Activated CD4-positive, alpha-beta T cell treated with anti-CD3 and anti-CD28 coated beads for 4 hours (primary cell): Measurements from ENCODE around the gene CDCA8.
"Not testable (repeated sequence)": the region's sequence is repeated elsewhere in the genome, so short reads cannot be mapped to it uniquely, and the experiment has no call there.

Experiments used
- DNase-seq, 2 donors: peaks; one replicate each; pipeline ENCODE4 v3.0.0-alpha.2; 2020

CDCA8 gene

GRCh38 chr1:37718901-37719571 lies 26.7 kb downstream of the CDCA8 start:
- no peak for DNase-seq

DNA sequence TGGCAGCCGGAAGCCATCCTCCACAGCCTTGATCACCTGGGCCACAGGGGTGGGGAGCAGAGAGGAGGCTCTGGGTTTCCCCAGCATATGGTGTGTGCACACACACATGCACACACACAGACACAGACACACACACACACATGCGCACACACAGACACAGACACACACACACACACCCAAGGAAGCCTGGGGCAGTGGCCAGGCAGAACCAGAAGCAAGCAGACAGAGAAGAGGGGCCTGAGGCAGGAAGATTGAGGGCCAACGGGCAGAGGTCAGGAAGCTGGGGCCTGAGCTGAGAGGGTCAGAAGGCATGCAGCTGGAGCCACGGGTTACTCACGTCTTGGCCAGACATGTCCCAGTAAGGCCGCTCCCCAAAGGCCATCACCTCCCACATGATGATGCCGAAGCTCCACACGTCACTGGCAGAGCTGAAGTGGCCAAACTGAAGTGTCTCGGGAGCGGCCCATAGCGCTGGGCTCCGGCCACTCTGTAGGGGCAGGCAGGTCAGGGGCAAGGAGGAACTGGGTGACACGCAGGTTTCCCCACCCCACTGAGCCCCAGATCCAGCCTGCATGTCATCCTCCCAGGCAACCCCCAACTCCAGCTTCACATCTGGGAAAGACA lies 27.4 kb downstream of the CDCA8 start:
- DNase-seq = no peak

DNA sequence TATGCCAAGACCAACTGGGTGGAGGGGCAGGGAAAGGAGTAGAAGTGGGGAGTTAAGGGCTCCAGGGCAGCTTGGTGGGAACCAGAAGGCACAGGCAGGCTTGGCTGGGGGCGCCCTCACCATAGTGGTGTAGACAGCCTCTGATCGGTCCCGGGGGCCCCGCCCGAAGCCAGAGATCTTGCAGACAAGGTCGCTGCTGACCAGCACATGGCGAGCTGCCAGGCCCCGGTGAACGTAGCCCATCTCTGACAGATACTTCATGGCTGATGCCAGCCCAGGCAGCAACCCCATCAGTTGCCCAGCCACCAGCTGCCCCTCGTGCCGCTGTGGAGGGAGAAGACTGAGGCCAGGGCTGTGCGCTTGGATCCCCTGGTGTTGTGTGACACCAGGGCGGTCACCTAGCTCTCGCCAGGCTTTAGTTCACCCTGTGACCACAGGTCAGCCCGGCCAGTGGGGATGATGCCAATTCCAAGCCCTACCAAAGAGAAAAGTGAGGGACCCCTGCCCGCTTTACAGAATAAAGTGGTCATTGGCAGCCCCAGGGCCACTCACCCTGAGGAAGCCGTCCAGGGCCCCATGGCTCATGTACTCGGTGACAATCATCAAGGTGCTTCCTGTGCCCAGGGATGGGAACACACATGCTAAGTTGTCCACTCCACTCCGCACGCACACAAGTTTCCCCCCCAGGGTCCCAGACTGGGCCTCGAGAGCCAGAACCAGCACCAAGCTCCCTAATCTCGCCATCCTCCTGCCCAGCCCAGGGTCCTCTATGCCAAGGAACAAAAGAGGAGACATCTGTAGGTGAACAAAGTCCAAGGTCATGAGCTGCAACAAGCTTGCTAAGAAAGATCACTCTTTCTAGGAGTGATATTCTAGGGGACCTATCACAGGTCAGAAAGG lies 28.2 kb downstream of the CDCA8 start:
- DNase-seq = no peak

GRCh38 chr1:37721565-37721964 lies 29.2 kb downstream of the CDCA8 start:
- DNase-seq = no peak

DNA sequence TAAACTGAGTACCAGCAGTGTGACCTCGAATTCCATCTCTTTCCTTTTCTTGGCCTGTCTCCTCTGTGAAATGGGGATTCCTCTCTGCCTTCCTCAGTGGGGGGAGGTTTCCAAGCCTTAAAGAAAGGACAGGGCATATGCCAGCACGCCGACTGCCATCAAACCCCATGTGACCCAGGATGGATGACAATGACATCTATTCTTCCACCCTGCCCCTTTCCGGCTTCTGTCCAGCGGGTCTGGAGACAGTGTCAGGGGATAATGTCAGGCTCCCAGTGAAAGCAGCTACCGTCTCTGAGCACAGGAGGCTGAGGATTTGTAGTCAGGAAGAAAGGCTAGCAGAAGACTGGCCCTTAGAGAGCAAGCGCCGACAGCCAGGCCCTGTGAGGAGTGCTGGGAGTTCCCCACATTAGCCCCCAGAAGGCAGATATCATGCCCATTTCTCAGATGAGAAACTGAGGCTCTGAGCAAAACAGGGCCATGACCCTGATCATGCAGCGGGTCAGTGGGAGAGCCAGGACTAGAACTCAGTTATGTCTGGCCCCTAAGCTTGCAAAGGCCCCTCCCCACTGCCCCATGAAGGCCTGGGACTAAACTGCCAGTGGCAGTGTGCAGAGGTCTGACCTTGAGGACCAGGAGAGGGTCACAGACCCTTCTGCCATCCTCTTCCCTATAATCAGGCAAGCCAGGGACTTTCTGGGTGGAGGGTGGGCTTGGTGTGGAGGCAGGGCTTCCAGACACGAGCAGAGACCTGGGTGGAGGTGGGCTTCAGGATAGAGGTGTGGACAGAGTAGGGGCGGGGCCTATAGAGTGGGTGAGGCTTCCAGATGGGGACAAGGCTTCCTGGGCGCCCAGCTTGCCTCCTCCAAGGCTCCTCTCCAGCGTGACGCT lies 30.1 kb downstream of the CDCA8 start:
- DNase-seq = no peak

GRCh38 chr1:37723072-37723389 lies 30.7 kb downstream of the CDCA8 start:
- no peak for DNase-seq

DNA sequence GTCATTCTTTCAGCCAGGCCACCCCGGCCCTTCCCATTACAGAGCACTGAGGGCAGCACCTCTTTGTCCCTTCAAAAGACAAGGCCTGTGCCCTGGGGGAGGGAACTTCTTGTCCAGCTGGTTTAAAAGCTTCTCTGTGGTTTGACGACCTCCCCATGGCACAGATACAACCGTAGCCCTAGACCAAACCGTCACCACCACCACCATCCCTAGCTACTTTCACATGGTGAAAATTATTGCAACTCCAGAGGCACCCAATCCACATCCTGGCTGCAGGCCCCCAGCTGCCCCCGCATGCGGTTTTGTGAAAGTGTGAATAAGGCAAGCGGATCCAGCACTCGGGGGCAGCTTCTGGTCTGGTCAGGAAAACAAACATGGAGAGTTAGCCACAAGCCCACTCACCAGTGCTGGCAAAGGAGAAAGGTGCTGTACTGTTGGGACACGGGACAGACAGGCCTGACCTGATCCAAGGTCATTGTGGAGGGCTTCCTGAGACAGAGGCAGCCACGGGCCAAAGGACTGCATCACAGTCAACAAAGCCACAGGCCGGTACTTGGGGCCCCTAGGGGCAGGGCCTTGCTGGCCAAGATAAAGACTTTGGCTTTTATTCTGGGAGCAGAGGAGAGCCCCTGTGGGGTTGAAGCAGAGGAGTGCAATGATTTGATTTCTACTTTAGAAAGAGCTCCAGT lies 31.2 kb downstream of the CDCA8 start:
- DNase-seq = no peak

DNA sequence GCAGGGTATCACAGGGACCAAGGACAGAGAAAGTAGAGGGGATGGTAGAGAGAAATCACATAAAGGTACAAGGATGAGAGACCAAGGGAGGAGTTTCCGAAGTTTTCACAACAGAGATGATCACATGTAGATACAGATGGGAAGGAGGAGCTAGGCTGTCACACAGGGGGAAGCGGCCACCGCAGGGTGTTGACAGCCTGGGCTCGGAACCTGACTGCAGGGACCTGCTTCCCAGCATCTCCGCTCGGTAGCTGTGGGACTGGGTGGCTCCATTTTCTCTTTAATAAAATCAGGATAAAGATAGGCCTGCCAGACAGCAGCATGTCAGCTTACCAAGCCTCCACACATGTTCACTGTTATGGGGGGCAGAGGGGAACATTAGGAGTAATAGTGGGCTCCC lies 32.3 kb downstream of the CDCA8 start:
- no peak for DNase-seq

DNA sequence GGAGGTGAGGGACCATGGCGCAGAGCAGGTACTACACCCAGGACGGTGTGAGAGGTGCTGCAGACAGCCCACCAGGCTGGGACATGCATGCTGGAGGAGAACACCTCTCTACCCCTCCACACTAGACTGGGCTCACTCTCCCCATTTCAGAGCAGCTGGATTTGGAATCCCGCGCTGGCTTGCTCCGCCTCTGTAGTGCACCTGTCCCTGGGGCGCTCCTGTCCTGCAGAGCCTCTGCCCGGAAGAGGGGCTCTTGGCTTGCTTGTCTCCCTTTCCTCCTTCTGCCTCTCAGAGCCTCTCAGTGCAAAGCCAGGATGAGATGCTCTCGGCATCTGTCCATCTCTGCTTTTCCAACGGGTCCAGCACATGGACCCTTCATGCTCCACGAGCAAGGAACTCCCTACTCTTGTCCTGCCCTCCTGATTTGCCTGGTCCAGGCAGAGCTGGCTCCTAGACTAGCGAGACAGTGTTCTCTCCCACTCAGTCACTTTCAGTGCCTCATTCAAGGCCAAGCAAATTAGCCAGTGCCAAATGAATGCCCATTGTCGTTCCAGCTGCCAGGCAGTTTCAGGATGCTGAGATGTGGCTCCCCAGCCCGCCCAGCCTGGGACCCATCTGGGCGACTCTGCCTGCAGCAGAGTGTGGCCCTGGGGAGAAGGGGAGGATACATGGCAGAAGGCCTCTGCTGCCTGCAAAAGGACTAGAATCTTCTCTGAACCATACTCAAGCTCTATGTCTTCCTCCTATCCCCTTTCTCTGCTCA lies 33.7 kb downstream of the CDCA8 start:
- DNase-seq = no peak

DNA sequence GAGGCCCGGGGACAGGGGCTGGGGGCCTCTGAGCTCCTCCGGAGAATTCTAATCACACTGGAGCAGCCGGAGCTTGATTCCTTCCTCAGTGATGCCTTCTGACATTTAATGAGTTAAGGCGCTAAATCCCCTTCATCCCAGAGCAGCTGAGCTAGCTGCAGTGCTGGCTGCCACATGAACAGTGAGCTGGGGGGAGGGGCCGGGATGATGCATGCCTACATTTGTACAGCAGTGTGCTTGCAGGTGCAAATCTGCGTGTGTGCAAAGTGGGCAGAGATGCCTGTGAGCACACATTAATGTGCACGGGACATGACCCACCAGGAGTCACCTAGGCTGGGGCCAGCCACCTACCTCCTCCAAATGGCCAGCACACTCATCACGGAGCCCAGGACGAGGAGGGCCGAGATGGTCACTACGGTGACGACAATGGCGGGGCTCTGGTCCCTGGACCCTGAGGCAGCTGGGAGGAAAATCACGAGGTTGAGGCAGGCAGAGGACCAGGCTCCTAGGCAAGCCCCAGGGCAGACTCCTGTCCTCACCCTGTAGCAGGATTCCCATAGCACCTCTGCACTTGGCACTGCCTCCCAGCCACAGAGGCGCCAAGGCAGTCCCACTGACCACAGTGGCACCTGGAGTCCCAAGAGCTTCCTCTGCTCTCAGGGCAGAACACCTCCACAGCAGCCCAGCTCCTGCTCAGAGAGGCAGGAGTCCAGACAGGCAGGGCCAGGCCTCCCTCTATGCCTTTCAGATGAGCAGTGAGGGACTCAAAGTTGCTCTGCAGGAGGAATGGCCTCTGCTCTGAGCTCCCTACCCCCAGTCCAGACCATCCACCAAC lies 34.7 kb downstream of the CDCA8 start:
- DNase-seq = no peak

- DNase-seq = no peak
Observed at GRCh38 chr1:37728416-37728815, 36.1 kb downstream of the CDCA8 start.

GRCh38 chr1:37730376-37730775 lies 38.1 kb downstream of the CDCA8 start:
- no peak for DNase-seq

- no peak for DNase-seq
Observed at GRCh38 chr1:37731312-37732019, 39.1 kb downstream of the CDCA8 start.

DNA sequence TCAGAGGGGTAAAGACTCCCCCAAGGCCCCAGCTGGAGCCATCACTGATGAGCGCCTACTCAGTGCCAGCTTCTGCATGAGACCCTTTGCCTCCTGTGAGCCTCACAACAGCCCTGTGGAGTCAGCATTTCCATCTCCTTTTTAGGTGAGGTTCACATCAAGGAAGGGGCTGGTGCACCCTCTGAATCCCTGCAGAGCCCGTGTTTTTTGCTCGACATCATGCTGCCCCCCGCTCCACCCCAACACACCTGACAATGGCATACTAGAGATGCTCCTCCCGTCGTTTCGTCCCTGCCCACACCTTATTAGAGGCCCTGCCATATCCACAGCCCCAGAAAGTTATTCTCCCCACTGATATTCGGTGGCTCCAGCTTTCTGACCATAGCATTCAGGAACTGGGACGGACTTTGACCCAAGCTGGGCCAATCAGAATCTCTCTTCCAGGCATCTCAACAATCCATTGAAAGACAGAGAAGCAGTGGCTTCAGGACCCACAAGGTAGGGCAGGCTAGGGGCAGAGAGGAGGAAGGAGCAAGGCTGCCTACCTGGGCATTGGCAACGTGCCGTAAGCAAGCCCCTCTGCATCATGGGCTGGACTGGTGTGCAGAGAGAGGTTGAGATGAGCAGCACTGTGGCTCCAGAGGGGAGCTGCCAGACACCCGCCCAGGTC lies 39.9 kb downstream of the CDCA8 start:
- no peak for DNase-seq

DNA sequence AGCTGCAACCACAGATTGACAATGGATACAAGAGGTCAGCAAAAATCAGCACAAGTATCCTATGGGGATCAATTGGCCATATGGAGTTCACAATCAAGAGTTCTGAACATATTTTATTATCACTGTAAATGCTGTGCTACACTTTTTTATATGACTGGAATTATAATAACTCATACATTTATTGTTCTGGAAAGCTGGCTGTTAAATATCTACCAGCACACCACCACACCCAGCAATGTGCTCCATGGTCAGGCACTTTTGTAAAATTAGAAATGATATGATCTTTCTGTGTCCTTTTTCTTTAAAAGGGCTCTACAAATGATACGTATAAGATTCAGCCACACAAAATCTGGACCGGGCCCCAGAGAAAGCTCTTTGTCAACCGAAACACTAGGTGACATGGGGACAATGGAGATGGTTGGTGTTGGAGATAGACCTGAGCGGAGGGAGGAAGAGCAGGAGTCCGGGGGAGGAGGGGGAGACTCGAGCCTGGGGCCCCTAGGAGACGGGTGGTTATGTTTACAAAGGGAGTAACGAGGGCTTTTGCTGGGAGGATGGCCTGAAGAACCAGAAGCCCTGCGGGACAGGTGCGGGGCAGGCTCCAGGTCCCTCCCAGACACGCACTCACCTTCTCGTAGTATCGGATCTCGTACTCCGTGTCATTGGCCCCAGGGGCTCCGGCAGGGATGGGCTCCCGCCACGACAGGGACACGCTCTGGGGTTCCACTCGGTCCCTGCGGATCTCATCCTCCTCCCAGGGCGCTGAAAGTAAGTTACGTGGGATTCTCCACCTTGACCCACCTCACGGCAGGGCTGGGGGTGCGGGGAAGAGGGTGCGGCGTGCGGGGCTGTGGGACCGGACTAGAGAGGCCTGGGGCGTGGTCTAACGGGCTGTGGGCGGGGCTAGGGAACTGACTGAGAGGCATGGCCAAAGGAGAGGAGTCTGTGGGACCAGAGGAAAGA lies 42.6 kb downstream of the CDCA8 start:
- no peak for DNase-seq

DNA sequence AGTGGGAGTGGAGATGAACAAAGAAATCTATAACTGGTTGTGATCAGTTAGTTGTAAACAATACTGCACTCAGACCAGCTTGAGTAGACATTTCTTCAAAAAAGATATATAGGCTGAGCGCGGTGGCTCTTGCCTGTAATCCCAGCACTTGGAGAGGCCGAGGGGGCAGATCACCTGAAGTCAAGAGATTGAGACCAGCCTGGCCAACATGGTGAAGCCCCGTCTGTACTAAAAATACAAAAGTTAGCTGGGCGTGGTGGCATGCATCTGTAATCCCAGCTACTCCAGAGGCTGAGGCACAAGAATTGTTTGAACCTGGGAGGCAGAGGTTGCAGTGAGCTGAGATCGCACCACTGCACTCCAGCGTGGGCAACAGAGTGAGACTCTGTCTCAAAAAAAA lies 45.7 kb downstream of the CDCA8 start:
- DNase-seq = not testable (repeated sequence)

DNA sequence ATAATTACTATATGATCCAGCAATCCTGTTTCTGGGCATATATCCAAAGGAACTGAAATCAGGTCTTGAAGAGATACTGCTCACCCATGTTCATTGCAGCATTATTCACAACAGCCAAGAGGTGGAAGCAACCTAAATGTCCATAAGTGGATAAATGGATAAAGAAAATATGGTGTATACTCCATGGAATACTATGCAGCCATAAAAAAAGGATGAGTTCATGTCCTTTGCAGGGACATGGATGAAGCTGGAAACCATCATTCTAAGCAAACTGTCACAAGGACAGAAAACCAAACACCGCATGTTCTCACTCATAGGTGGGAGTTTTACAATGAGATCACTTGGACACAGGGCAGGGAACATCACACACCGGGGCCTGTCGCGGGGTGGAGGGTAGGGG lies 46.3 kb downstream of the CDCA8 start:
- DNase-seq = not testable (repeated sequence)

- DNase-seq = no peak
Observed at GRCh38 chr1:37739222-37739621, 46.9 kb downstream of the CDCA8 start.
